ENCODE data around the gene LIPC. TPM values are rescaled to one million over a fixed set of nuclear protein-coding genes. Genes with fewer than 3 reads are reported as not detected.
A peak's percentile ranks its signal among the peaks of the same experiment; 100 is the strongest.

The LIPC gene
- total and polyA plus RNA-seq, 2 of the 4 experiments (the other 2 are of a cell fraction), result 0.07 TPM; not detected in 1

DNA sequence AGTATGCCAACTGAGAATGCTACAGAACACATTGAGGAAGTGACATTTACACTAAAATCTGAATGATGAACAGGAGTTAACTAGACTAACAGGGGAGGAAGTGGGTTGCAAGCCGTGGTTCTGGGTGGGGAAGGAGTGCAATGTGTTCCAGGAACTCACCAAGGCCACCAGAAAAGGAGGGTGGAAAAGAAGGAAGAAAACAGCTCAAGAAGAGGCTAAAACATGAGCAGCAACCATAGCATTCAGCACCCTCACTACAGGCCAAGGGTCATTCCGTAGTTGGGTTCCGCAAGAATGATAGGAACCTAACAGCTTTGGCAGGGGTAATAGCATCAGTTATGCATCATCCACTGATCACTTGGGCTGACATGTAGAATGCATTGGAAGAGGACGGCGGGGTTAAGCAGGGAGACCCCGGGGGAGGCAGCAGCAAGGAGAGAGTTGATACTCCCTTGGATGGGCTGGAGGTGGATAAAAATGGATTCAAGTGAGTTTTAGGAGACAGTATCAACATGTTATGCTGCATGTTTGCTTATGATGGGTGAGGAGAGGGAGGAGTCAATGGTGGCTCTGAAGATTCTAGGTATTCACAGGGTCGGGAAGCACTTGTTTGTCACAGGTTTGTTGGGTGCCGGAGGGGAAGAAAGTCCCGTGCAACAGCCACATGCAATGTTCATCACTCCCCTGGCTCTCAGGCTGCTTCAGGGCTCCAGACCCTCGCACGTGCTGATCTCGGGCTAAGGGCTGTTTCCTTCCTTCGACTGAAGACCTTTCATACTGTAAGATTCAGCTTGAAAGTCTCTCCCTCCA lies 53.2 kb downstream of the LIPC start:
- no peak overlapping the region; the same call in 1 of the 2 replicates for H2AK5ac ChIP-seq (ENCODE audit: low read depth, low read length)
- H3K23ac ChIP-seq (ENCODE audit: low read depth, low read length), result no peak overlapping the region
- H3K9me3 ChIP-seq (ENCODE audit: control insufficient read depth, insufficient read depth, low read length), result peaks cover 8% of the 10 kb centered on the region
- no peak overlapping the region for H4K5ac ChIP-seq (ENCODE audit: low read depth, low read length)
- WGBS, 2 experiments (ENCODE audit: extremely low coverage in 2 of 2, insufficient read length in 1 of 2), result 80% methylated on average over 5 of the region's 13 CpGs; no CpG with 5 or more reads in 1 of the 2 experiments
- no peak overlapping the region for H2BK120ac ChIP-seq (ENCODE audit: low read depth, low read length)
- no peaks in the 10 kb centered on the region for H4K20me1 ChIP-seq (ENCODE audit: insufficient read depth, low read length)
- in situ Hi-C loops (cut with MboI; ENCODE audit: low sequenced_read_pairs), result no loop called here
- H3K56ac ChIP-seq (ENCODE audit: extremely low read depth, insufficient read depth, low read length), result no peak overlapping the region
- ATAC-seq (ENCODE audit: low read depth) (no peak), DNase-seq (no peak)
- H2BK15ac ChIP-seq (ENCODE audit: low read depth, low read length), result no peak overlapping the region
- H3K9me1 ChIP-seq (ENCODE audit: insufficient read depth, low read length), result no peaks in the 10 kb centered on the region; the same call in 1 of the 2 replicates
- no peak overlapping the region for H3K18ac ChIP-seq (ENCODE audit: low read depth, low read length)
- H3K27ac ChIP-seq (ENCODE audit: insufficient read depth, low read length), result no peak overlapping the region
- no peak overlapping the region for H2BK5ac ChIP-seq (ENCODE audit: low read depth, low read length, poor library complexity, severe bottlenecking)
- no peak overlapping the region for H3K4ac ChIP-seq (ENCODE audit: low read depth, low read length)
- ChIA-PET POLR2A (ENCODE audit: unreplicated experiment) (no interaction called here), CTCF (no interaction called here)
- intact Hi-C loops (cut with micrococcal nuclease), result no loop called here
- H3K14ac ChIP-seq (replicated peaks; ENCODE audit: low read depth, low read length), result 0 out of 2 replicates have a peak overlapping the region, but pooled peaks have one; percentile 4
- no peaks in the 10 kb centered on the region for H3K36me3 ChIP-seq (ENCODE audit: control insufficient read depth, insufficient read depth, low read length)
- H3K79me1 ChIP-seq (ENCODE audit: low read depth in 1 of 2, low read length in 2 of 2), result no peaks in the 10 kb centered on the region
- no peak overlapping the region for H4K91ac ChIP-seq (ENCODE audit: insufficient read depth, low read depth, low read length)
- no peak overlapping the region for H3K4me2 ChIP-seq (ENCODE audit: low read depth, low read length)
- no peak overlapping the region for H3K9ac ChIP-seq (ENCODE audit: low read depth, low read length)
- no peak overlapping the region for H4K8ac ChIP-seq (ENCODE audit: low read depth in 2 of 2, low read length in 2 of 2)
- H2BK20ac ChIP-seq (ENCODE audit: low read depth, low read length), result peak overlapping the region; percentile 18; the same call in 1 of the 2 replicates
- no peak overlapping the region for H3K4me3 ChIP-seq (ENCODE audit: insufficient read depth, low read depth, low read length)
- H2AFZ ChIP-seq (replicated peaks; ENCODE audit: low read length, poor library complexity), result no peak overlapping the region
- no TSS peak for BruUV-seq (replicated peaks)
- H2AK9ac ChIP-seq (replicated peaks; ENCODE audit: low read depth, low read length, poor library complexity), result no peak overlapping the region
- H3K4me1 ChIP-seq (ENCODE audit: control insufficient read depth, insufficient read depth, low read length), result peaks cover 2% of the 10 kb centered on the region; the same call in 1 of the 2 replicates
- no peaks in the 10 kb centered on the region for H3K27me3 ChIP-seq (ENCODE audit: control insufficient read depth, insufficient read depth, low read length)
- dilution Hi-C loops (cut with HindIII; ENCODE audit: low sequenced_read_pairs, unreplicated experiment), result no loop called here
- TF ChIP-seq, protein P1, sequence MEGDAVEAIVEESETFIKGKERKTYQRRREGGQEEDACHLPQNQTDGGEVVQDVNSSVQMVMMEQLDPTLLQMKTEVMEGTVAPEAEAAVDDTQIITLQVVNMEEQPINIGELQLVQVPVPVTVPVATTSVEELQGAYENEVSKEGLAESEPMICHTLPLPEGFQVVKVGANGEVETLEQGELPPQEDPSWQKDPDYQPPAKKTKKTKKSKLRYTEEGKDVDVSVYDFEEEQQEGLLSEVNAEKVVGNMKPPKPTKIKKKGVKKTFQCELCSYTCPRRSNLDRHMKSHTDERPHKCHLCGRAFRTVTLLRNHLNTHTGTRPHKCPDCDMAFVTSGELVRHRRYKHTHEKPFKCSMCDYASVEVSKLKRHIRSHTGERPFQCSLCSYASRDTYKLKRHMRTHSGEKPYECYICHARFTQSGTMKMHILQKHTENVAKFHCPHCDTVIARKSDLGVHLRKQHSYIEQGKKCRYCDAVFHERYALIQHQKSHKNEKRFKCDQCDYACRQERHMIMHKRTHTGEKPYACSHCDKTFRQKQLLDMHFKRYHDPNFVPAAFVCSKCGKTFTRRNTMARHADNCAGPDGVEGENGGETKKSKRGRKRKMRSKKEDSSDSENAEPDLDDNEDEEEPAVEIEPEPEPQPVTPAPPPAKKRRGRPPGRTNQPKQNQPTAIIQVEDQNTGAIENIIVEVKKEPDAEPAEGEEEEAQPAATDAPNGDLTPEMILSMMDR (conservative IDR thresholded peaks at IDR 0.05; ENCODE audit: low read depth, low read length), result no peak
- TF ChIP-seq RFX5 (IDR thresholded peaks at IDR 0.05; ENCODE audit: low read depth, low read length), result no peak
- no peak for TF ChIP-seq CEBPB (IDR thresholded peaks at IDR 0.05; ENCODE audit: low read depth, low read length)
- no peak for TF ChIP-seq MAFK (IDR thresholded peaks at IDR 0.05; ENCODE audit: low read depth, low read length)
- no peak for TF ChIP-seq CHD1 (IDR thresholded peaks at IDR 0.05; ENCODE audit: low read depth, low read length)
- TF ChIP-seq FOS (IDR thresholded peaks at IDR 0.05; ENCODE audit: low read depth, low read length), result no peak
- TF ChIP-seq MAZ (IDR thresholded peaks at IDR 0.05; ENCODE audit: borderline replicate concordance, low read depth, low read length), result no peak
- no peak for TF ChIP-seq POLR2A (IDR thresholded peaks at IDR 0.05; ENCODE audit: low read depth, low read length)
- TF ChIP-seq SMC3 (IDR thresholded peaks at IDR 0.05; ENCODE audit: low read depth, low read length), result no peak
- TF ChIP-seq, protein P2, sequence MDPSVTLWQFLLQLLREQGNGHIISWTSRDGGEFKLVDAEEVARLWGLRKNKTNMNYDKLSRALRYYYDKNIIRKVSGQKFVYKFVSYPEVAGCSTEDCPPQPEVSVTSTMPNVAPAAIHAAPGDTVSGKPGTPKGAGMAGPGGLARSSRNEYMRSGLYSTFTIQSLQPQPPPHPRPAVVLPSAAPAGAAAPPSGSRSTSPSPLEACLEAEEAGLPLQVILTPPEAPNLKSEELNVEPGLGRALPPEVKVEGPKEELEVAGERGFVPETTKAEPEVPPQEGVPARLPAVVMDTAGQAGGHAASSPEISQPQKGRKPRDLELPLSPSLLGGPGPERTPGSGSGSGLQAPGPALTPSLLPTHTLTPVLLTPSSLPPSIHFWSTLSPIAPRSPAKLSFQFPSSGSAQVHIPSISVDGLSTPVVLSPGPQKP (IDR thresholded peaks at IDR 0.05; ENCODE audit: borderline replicate concordance, low read depth, low read length), result no peak
- TF ChIP-seq RCOR1 (IDR thresholded peaks at IDR 0.05; ENCODE audit: insufficient replicate concordance, low read length), result no peak
- no peak for TF ChIP-seq MXI1 (IDR thresholded peaks at IDR 0.05; ENCODE audit: borderline replicate concordance, low read depth, low read length)
- TF ChIP-seq NFE2L2 (IDR thresholded peaks at IDR 0.05; ENCODE audit: low read depth, low read length), result no peak
- TF ChIP-seq BHLHE40 (IDR thresholded peaks at IDR 0.05; ENCODE audit: low read depth, low read length), result no peak
- TF ChIP-seq, protein P3, sequence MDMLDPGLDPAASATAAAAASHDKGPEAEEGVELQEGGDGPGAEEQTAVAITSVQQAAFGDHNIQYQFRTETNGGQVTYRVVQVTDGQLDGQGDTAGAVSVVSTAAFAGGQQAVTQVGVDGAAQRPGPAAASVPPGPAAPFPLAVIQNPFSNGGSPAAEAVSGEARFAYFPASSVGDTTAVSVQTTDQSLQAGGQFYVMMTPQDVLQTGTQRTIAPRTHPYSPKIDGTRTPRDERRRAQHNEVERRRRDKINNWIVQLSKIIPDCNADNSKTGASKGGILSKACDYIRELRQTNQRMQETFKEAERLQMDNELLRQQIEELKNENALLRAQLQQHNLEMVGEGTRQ (IDR thresholded peaks at IDR 0.05; ENCODE audit: low read depth, low read length), result no peak

Data from IMR-90 (cell line).